Activated T-helper 1 cell treated with anti-CD3 and anti-CD28 coated beads, Interleukin-12 subunit alpha, Interleukin-12 subunit beta, Interleukin-2, Interleukin-4 antibody, amounts not matched to agents 30 ng/mL and 10 ng/mL and 1 ng/mL, durations not matched to agents 14 hours and 24 hours and 36 hours (primary cell): ENCODE data around the gene FNDC4. TPM values are rescaled to one million over a fixed set of nuclear protein-coding genes. Genes with fewer than 3 reads are reported as not detected.

Experiments
- DNase-seq: peaks from one replicate; pipeline ENCODE4 v3.0.0; 2021; ENCODE audit warnings: low spot score
- H3K27ac Mint-ChIP-seq: one replicate; pipeline ENCODE4 v1.8.0; 2021; ENCODE audit warnings: mild to moderate bottlenecking, mixed read lengths
- H3K27me3 Mint-ChIP-seq: one replicate; pipeline ENCODE4 v1.8.0; 2022; ENCODE audit warnings: mild to moderate bottlenecking, moderate library complexity, mixed read lengths; ENCODE audit not compliant: insufficient read depth
- H3K36me3 Mint-ChIP-seq: one replicate; pipeline ENCODE4 v1.8.0; 2021; ENCODE audit warnings: low read depth, mixed read lengths
- H3K4me1 Mint-ChIP-seq: one replicate; pipeline ENCODE4 v1.8.0; 2021; ENCODE audit warnings: low read depth, mixed read lengths
- H3K4me3 Mint-ChIP-seq: one replicate; pipeline ENCODE4 v1.8.0; 2021; ENCODE audit warnings: mild to moderate bottlenecking, moderate library complexity, mixed read lengths
- H3K9me3 Mint-ChIP-seq: one replicate; pipeline ENCODE4 v1.8.0; 2021; ENCODE audit warnings: mixed read lengths
- intact Hi-C: fragments of 100-400 bp; cut with micrococcal nuclease; formaldehyde crosslinking; loops from one replicate; pipeline ENCODE4 v1.15.1; 2024
- total RNA-seq: library from RNA; stranded (reverse); gene quantifications from 2 replicates; pipeline ENCODE4 v1.2.3, GENCODE V29; 2022

The FNDC4 gene
- total RNA-seq, 1 donor from 2014 or later, result 0.10 TPM

DNA sequence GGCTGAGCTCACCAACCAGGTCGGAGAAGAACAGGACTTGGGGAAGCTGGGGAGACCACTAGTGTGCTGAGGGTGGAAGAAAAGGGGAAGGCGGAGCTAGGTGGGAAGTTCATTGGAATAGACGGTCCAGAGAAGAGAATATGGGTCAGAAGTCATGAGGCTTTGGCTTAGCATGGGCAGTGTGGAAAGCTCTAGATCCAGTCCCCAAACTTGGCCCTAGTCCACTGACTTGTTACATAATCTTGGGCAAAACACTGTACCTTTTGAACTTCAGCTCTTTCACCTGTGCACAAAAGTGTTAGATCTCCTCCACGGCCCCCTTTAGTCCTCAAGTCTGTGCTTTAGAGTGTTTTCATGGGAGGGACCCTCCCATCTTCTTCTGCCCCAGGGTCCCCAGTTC lies 12.3 kb upstream of the FNDC4 start:
- H3K36me3 Mint-ChIP-seq, result no peaks in the 10 kb centered on the region

DNA sequence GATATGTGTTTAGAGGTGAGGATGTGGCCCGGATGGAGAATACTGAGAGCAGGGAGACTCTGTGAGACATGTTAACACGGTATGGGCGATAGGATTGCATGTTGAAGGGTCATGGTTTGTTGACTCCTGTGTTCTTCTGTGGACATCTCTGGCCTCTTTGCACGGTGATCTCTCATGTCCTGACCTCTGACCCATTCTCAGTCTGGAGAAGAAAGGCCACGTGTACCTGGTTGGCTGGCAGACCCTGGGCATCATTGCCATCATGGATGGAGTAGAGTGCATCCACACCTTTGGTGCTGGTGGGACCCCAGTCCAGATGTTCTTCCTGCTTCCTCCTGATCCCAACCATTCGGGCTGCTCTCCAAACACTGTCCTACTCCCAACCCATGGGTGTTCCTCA lies 11.6 kb upstream of the FNDC4 start:
- H3K36me3 Mint-ChIP-seq, result no peaks in the 10 kb centered on the region
- H3K4me1 Mint-ChIP-seq, result no peaks in the 10 kb centered on the region
- DNase-seq, result no peak
- H3K9me3 Mint-ChIP-seq, result no peaks in the 10 kb centered on the region
- peaks cover 18% of the 10 kb centered on the region for H3K27me3 Mint-ChIP-seq
- no peak overlapping the region for H3K27ac Mint-ChIP-seq
- no peak overlapping the region for H3K4me3 Mint-ChIP-seq
- intact Hi-C loops, result no loop called here

More for the DNA sequence above, 12.3 kb upstream of the FNDC4 start:
- no peak for DNase-seq
- no peaks in the 10 kb centered on the region for H3K4me1 Mint-ChIP-seq
- no peak overlapping the region for H3K27ac Mint-ChIP-seq
- H3K27me3 Mint-ChIP-seq, result peaks cover 20% of the 10 kb centered on the region
- H3K9me3 Mint-ChIP-seq, result no peaks in the 10 kb centered on the region
- intact Hi-C loops, result no loop called here
- H3K4me3 Mint-ChIP-seq, result no peak overlapping the region

DNA sequence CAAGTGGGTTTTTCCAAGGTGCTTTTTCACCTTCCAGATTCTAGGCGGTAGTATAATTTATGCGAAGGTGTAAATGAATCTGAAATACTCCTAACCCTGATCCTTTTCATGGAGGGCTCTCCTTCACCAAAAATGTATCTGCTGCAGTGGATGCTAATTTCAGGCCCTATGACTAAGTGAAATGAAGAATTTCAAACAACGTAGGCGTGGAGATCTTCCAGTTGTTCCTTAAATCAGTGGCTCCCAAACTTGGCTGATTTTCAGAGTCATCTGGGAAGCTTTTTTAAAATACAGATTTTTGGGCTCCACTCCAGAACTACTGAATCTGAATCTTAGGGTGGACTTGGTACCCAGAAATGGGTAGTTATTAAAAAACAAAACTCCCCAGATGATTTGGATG lies 7.1 kb upstream of the FNDC4 start:
- intact Hi-C loops, result no loop called here
- no peaks in the 10 kb centered on the region for H3K36me3 Mint-ChIP-seq
- no peak overlapping the region for H3K4me3 Mint-ChIP-seq
- no peaks in the 10 kb centered on the region for H3K4me1 Mint-ChIP-seq
- peaks cover 16% of the 10 kb centered on the region for H3K27me3 Mint-ChIP-seq
- no peak overlapping the region for H3K27ac Mint-ChIP-seq
- H3K9me3 Mint-ChIP-seq, result no peaks in the 10 kb centered on the region
- no peak for DNase-seq

DNA sequence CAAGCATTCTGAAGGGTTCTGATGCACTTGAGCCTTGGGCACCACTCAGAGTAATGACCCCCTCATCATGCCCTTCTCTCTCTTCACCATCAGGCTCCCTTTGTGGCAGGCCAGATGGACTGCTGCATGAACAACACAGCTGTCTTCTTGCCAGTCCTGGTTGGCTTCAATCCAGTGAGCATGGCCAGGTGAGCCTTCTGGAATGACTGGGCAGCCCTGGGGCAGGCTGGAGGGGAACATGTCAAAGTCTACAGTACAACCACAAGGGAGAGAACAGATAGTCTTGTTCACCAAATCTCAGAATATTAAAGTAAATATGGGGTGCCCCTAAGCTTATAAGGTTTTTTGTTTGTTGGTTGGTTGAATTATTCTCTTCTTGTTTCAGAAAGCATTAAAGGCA lies 6.0 kb upstream of the FNDC4 start:
- H3K9me3 Mint-ChIP-seq, result no peaks in the 10 kb centered on the region
- H3K27ac Mint-ChIP-seq, result no peak overlapping the region
- DNase-seq, result no peak
- no peaks in the 10 kb centered on the region for H3K36me3 Mint-ChIP-seq
- peaks cover 27% of the 10 kb centered on the region for H3K27me3 Mint-ChIP-seq
- intact Hi-C loops, result no loop called here
- H3K4me3 Mint-ChIP-seq, result no peak overlapping the region
- H3K4me1 Mint-ChIP-seq, result no peaks in the 10 kb centered on the region

DNA sequence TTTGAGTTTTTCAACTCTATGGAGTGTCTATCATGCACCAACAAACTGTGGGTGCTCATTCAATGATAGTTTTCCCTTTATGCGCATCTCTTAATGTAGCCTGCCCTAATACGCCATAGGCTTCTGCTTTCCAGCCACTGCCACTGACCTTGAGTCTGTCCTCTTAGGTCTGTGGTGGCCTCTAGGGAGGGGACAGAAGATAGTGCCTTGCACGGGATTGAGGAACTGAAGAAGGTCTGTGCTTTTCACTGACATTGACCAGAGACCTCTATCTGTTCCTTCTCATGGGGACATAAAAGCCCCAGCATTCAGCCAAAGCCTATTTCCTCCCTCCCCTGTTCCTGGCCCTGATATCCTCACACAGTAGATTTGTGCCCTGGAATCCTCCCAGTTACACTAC lies 4.0 kb upstream of the FNDC4 start:
- no peak overlapping the region for H3K4me3 Mint-ChIP-seq
- no peaks in the 10 kb centered on the region for H3K9me3 Mint-ChIP-seq
- H3K27ac Mint-ChIP-seq, result no peak overlapping the region
- intact Hi-C loops, result no loop called here
- no peaks in the 10 kb centered on the region for H3K36me3 Mint-ChIP-seq
- peaks cover 42% of the 10 kb centered on the region for H3K27me3 Mint-ChIP-seq
- peaks cover 8% of the 10 kb centered on the region for H3K4me1 Mint-ChIP-seq
- no peak for DNase-seq

GRCh38 chr2:27497288-27497627 lies 2.3 kb upstream of the FNDC4 start:
- Mint-ChIP-seq H3K9me3 (no peaks in the 10 kb centered on the region), H3K27me3 (peaks cover 47% of the 10 kb centered on the region), H3K36me3 (no peaks in the 10 kb centered on the region), H3K4me1 (peaks cover 8% of the 10 kb centered on the region), H3K4me3 (no peak overlapping the region), H3K27ac (no peak overlapping the region)
- intact Hi-C loops, result no loop called here
- DNase-seq, result no peak

GRCh38 chr2:27496357-27497287 lies 1.6 kb upstream of the FNDC4 start, which contains the start of gene GCKR:
TSS of gene GCKR (plus strand) at chr2:27496839. CDS start at chr2:27496905, 66 bp downstream.
- Mint-ChIP-seq H3K4me1 (peaks cover 8% of the 10 kb centered on the region), H3K27me3 (peaks cover 46% of the 10 kb centered on the region), H3K36me3 (no peaks in the 10 kb centered on the region), H3K9me3 (no peaks in the 10 kb centered on the region), H3K4me3 (peak within 1 kb of the TSS; percentile 70), H3K27ac (no peak within 1 kb of the TSS)
- intact Hi-C loops, result no loop called here
- DNase-seq, result no peak

DNA sequence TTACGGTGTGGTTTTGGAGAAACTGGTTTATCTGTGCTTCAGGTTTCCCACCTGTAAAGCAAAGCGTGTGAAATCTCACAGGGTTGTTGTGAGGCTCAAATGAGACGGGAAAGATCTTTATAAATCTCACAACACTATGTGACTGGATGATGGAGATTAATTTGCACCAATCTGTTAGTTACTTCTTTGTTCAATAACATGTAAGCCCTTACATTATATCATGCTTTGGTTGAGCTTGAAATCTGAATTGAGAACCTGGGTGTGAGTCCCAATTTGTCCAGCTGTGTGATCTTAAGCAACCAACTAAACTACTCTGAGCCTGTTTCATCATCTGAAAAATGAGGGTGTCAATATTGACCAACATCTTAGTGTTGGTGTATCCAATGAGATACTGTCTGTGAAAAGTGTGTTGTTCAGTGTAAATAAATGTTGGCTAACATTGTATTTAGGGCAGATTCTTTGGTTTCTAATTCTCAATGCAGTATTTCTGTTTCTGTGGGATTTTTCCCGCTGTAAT lies 898 bp upstream of the FNDC4 start:
- Mint-ChIP-seq H3K27ac (no peak overlapping the region), H3K27me3 (peaks cover 44% of the 10 kb centered on the region), H3K4me1 (peaks cover 14% of the 10 kb centered on the region), H3K4me3 (peak overlapping the region; percentile 70), H3K36me3 (no peaks in the 10 kb centered on the region), H3K9me3 (no peaks in the 10 kb centered on the region)
- intact Hi-C loops, result no loop called here
- no peak for DNase-seq

- intact Hi-C loops, result no loop called here
- DNase-seq, result no peak
- H3K36me3 Mint-ChIP-seq, result no peaks in the 10 kb centered on the region
- no peak overlapping the region for H3K27ac Mint-ChIP-seq
- peak overlapping the region; percentile 32 for H3K4me3 Mint-ChIP-seq
- peaks cover 44% of the 10 kb centered on the region for H3K27me3 Mint-ChIP-seq
- peaks cover 26% of the 10 kb centered on the region for H3K4me1 Mint-ChIP-seq
- H3K9me3 Mint-ChIP-seq, result no peaks in the 10 kb centered on the region
These were observed 586 bp downstream of the FNDC4 start for GRCh38 chr2:27494284-27494943.

DNA sequence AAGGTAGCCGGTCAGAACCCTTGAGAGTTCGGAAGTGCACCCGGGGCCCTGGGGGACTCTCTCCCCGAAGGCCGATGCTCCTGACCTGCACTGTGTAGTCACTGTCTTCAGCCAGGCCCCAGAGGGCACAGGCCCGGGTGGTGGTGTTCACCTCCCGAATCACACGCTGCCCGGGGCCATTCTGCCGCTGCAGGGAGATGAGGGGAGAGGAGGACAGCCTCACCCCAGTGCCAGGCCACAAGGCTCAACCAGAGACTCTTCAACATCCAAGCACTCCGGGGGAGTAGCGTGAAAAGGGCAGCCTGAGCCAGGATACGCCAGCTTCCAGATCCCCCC lies 1.1 kb downstream of the FNDC4 start:
- H3K27me3 Mint-ChIP-seq, result peaks cover 41% of the 10 kb centered on the region
- H3K4me1 Mint-ChIP-seq, result peaks cover 30% of the 10 kb centered on the region
- H3K36me3 Mint-ChIP-seq, result no peaks in the 10 kb centered on the region
- intact Hi-C loops, result no loop called here
- H3K4me3 Mint-ChIP-seq, result peak overlapping the region; percentile 46
- H3K27ac Mint-ChIP-seq, result no peak overlapping the region
- no peaks in the 10 kb centered on the region for H3K9me3 Mint-ChIP-seq
- no peak for DNase-seq

GRCh38 chr2:27492557-27492956 lies 2.4 kb downstream of the FNDC4 start:
- H3K4me1 Mint-ChIP-seq, result peaks cover 30% of the 10 kb centered on the region
- peaks cover 36% of the 10 kb centered on the region for H3K27me3 Mint-ChIP-seq
- DNase-seq, result no peak
- no peak overlapping the region for H3K4me3 Mint-ChIP-seq
- H3K36me3 Mint-ChIP-seq, result no peaks in the 10 kb centered on the region
- H3K27ac Mint-ChIP-seq, result no peak overlapping the region
- intact Hi-C loops, result no loop called here
- H3K9me3 Mint-ChIP-seq, result no peaks in the 10 kb centered on the region

GRCh38 chr2:27489498-27490397 lies 5.3 kb downstream of the FNDC4 start, which contains the start of gene IFT172:
TSS of gene IFT172 (minus strand) at chr2:27489743. CDS start at chr2:27489653, 90 bp downstream.
- no peaks in the 10 kb centered on the region for H3K36me3 Mint-ChIP-seq
- no peaks in the 10 kb centered on the region for H3K9me3 Mint-ChIP-seq
- H3K27me3 Mint-ChIP-seq, result peaks cover 13% of the 10 kb centered on the region
- H3K27ac Mint-ChIP-seq, result peak within 1 kb of the TSS; percentile 91
- intact Hi-C loops, result loop anchor here (1.0 to 10.0 kb wide), 11 partner anchors 61 to 405 kb away; partner anchors contain the start of genes CAD, EIF2B4, GTF3C2 and KHK
- H3K4me3 Mint-ChIP-seq, result peak within 1 kb of the TSS; percentile 91
- peak; percentile 98 for DNase-seq
- peaks cover 22% of the 10 kb centered on the region for H3K4me1 Mint-ChIP-seq
